Measurements from ENCODE around the gene GDPD4.

The GDPD4 gene

GRCh38 chr11:77299528-77299993, 1.9 kb downstream of the GDPD4 start:
- DNase-seq (ENCODE audit: low spot score), result no peak

GRCh38 chr11:77294040-77294439, 7.4 kb downstream of the GDPD4 start:
- DNase-seq (ENCODE audit: low spot score), result no peak

- DNase-seq (ENCODE audit: low spot score), result no peak
Measured at GRCh38 chr11:77289737-77290136, 11.7 kb downstream of the GDPD4 start.

- DNase-seq (ENCODE audit: low spot score), result peak; percentile 87
Measured at GRCh38 chr11:77287615-77288273, 13.7 kb downstream of the GDPD4 start.

GRCh38 chr11:77287136-77287535, 14.3 kb downstream of the GDPD4 start:
- DNase-seq (ENCODE audit: low spot score), result no peak

GRCh38 chr11:77284476-77285468, 16.7 kb downstream of the GDPD4 start:
- no peak for DNase-seq (ENCODE audit: low spot score)

- DNase-seq (ENCODE audit: low spot score), result no peak
Measured at GRCh38 chr11:77283101-77283500, 18.4 kb downstream of the GDPD4 start.

GRCh38 chr11:77278595-77279506, 22.6 kb downstream of the GDPD4 start:
- peak; percentile 48 for DNase-seq (ENCODE audit: low spot score)

- DNase-seq (ENCODE audit: low spot score), result no peak
Measured at GRCh38 chr11:77276271-77276670, 25.2 kb downstream of the GDPD4 start.

- no peak for DNase-seq (ENCODE audit: low spot score)
Measured at GRCh38 chr11:77270921-77271320, 30.6 kb downstream of the GDPD4 start.

- DNase-seq (ENCODE audit: low spot score), result no peak
Measured at GRCh38 chr11:77269484-77270123, 31.9 kb downstream of the GDPD4 start.

GRCh38 chr11:77267962-77268361, 33.5 kb downstream of the GDPD4 start:
- DNase-seq (ENCODE audit: low spot score), result peak; percentile 70

GRCh38 chr11:77266766-77267165, 34.7 kb downstream of the GDPD4 start:
- no peak for DNase-seq (ENCODE audit: low spot score)

- no peak for DNase-seq (ENCODE audit: low spot score)
Measured at GRCh38 chr11:77262803-77263202, 38.7 kb downstream of the GDPD4 start.

GRCh38 chr11:77259641-77260040, 41.8 kb downstream of the GDPD4 start:
- no peak for DNase-seq (ENCODE audit: low spot score)

- no peak for DNase-seq (ENCODE audit: low spot score)
Measured at GRCh38 chr11:77253690-77254089, 47.8 kb downstream of the GDPD4 start.

- no peak for DNase-seq (ENCODE audit: low spot score)
Measured at GRCh38 chr11:77252555-77253270, 48.8 kb downstream of the GDPD4 start.

- no peak for DNase-seq (ENCODE audit: low spot score)
Measured at GRCh38 chr11:77250881-77251640, 50.4 kb downstream of the GDPD4 start.

GRCh38 chr11:77249427-77249826, 52.1 kb downstream of the GDPD4 start:
- DNase-seq (ENCODE audit: low spot score), result no peak

Measured in AG08395 (cell line).